ENCODE measurements around the gene SLC3A2.

SLC3A2 gene

GRCh38 chr11:62912268-62912667 is 31.6 kb downstream of the SLC3A2 start:
- DNase-seq, result no peak

DNA sequence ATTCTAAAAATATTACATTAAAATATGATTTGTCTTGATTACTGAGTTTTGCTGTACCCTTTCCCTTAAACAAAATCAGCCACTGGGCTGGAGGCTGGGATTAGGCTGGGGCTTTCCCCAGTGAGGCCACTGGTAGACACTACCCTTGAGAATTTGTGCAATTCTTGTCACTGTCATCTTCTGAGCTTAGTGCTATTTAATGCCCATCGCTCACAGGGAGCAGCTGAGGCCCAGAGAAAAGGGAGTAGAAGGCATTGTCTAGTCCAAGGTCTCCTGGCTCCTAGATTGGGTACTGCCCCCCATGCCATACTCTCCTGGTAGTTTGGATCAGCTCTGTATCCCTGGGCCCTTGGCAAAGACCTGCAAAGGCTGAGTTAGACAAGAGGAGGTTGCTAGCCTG is 33.7 kb downstream of the SLC3A2 start:
- DNase-seq, result no peak

DNA sequence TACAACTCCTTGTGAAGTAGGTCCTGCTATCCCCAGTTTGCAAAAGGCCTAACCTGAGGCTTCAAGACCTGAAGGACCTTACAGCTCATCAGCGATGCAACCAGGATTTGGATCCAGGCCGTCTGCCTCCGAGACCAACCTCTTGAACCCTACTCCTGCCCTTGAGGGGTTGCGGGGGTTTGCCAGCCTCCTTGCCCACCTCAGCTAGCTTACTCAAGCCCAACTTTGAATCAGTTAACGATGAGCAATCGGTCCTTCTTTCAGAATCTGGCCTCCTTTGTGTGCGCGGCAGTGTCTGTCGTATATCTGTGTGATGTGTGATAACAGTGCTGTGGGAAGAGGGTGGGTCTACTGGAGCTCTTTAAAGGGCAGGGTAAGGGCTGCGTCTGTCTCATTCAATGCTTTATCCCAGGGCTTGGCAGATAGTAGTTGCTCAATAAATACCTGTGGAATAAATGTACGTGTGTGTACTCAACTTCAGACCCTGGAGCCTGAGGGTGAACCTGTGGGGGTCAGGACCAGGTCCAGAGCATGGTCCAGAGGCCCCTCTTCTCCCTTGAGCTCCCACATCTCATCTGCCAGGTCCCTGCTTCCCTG is 37.3 kb downstream of the SLC3A2 start:
- DNase-seq, result no peak

- DNase-seq, result no peak
Measured at GRCh38 chr11:62918531-62918930, 37.8 kb downstream of the SLC3A2 start.

- no peak for DNase-seq
Measured at GRCh38 chr11:62919476-62919875, 38.8 kb downstream of the SLC3A2 start.

- DNase-seq, result no peak
Measured at GRCh38 chr11:62919898-62920640, 39.4 kb downstream of the SLC3A2 start.

- DNase-seq, result no peak
Measured at GRCh38 chr11:62921201-62921572, 40.5 kb downstream of the SLC3A2 start, which contains the start of gene CHRM1. Gene CHRM1 (minus strand): TSS chr11:62921363. CDS start chr11:62911100, 10,263 bp downstream.

DNA sequence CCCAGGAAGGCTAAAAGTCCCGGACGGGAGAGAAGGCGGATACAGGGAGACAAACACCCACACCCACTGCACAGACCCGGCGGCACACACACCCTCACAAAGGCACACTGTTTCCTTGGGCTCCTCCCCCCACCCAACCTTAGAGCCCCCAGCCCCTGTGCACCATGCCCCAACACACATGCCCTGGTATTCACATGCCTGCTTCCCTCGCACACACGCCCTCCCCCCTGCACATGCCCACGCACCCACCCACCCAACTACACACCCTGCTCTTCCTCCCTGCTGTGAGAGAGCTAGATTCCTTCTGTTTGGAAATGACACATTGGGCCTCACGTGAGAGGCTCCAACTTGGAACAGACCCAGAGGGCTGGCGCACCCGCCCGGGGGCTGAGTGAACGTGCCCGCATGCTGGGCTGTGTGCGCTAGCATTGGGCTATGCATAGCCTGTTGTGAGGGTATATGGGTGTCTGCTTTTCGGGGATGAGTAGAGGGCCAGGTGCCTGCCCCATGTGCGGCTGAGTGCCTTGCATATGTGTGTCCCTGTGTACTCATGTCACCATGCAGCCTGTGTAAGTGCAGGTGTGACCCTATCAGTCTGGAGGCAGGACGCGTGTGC is 41.0 kb downstream of the SLC3A2 start:
- no peak for DNase-seq

- DNase-seq, result no peak
Measured at GRCh38 chr11:62922189-62922589, 41.5 kb downstream of the SLC3A2 start.

DNA sequence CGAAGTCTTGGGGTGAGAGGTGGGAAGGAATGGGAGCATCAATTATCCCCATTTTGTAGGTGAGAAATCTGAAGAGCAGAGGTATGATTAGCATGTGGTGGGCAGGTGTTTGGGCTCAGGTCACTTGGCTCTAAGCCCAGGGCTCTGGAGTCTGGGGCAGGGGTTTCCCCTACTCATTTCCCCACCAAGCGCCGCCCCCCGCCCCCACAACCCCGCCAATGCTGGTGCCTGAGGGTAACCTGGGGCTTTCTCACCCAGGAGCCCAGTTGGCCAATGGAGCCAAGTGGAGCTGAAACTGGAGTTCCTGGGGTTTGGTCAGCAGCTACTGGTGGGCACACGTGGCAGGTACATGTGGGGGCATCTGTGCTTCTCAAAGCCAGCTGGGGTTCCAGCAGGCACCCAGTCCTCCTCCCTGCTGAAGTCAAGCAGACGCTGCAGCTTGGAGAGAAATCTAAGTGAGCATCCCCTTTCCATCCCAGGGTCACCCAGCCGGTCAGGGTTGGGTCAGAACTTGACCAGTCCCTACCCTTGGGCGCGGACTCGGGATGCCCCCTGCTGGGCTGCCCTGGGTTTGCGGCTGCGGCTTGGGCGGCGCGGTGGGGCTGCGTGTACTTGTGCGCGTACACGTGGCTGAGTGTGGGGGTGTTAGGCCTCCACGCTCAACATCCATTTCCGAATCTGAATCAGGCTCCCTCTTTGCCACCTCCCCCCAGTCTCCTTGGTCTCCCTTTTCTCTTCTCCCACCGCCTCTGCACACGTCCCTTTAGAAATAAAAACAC is 42.1 kb downstream of the SLC3A2 start:
- peak; percentile 30 for DNase-seq

- no peak for DNase-seq
Measured at GRCh38 chr11:62923601-62924411, 43.1 kb downstream of the SLC3A2 start.

DNA sequence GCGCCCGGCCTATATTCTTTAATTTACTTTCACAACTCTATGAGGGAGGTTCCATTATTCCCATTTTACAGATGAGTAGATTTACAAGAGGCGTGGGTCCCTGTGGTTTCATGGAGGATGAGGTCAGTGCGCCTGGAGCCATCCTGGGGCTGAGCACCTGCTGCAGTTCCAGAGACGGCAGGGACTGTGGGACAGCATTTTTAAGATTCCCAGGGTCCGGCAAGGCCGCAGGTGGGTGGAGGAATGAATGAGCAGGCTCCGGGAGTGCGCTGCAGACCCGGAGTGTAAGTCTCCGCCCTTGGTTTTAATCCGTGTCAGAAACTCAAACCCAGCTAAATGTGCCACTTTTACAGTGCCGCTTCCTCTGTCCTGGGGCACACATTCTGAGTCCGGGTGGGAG is 44.6 kb downstream of the SLC3A2 start:
- no peak for DNase-seq

DNA sequence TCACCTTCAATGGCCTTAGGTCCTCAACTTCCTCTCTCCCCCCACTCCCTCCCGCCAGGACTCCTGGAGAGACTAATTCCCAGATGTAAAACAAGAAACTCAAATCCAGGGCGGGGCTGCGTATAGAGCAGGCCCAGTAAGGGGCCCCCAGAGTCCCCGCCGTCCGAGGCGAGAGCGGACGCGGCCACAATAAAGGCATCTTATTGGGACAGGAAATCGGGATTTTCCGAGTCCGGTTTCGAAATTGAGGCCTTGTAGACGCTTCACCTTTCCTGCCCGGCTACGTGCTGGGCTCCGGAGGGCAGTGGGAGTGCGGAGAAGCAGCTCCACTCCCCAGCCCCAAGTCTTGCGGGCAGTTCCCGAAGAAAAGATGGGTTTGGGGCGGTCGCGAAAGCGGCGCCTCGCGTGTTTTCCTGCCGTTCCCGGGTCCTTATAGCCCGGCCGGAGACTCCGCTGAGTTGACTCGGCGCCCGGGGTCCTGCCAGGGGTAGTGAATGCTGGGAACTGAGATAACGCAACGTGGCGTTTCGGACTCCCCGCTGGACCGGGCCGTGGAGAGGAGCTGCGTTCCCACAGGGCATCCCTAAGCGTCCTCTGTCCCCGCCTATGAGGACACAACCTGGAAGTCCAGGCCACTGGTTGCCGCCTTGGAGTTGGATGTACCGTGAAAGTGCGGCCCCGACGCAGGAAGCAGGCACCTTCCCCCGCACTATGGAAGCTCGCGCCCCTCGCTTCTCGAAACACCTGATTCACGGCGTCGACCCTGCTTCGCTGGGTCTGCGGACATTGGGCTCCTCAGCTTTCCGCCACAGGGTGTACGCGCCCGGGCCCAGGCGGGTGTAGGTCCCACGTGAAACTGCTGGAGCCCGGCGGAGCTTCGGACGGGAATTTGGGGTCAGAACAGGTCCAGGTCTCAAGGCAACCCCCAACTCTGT is 45.3 kb downstream of the SLC3A2 start:
- no peak for DNase-seq

DNA sequence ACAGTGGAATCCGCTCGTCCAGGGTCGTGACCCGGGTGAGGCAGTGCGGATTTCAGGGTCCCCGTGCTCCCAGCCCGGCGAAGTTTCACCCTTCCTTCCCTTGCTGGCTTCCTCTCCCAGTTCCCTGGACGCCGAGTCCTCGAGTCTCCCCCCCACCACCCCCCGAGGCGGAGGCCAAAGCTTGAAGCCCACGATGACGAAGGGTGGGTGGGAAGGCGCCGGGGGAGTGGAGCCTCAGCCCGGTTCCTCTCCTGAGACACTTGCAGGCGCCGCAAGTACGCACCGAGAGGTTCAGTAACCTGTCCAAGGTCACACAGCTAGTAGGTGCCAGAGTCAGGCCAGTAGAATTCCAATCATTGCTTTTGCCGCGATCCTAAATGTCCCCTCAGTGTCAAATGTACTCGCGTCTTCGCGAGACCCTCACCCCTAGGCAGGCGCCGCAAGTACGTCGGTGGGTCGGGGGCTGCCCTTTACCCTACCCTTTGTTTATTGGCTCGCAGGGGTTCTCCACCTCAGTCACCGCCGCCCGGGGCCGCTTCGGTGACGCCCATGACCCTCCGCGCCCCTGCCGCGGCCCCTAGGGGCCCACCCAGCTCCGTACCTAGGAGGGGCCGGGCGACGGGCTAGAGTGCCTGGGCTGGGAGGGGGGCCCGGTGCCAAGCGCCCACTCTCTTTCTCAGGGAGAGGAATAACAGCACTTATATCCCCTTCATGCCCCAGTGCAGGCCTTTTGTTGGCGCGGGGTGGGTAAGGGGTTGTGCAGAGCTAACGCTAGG is 46.2 kb downstream of the SLC3A2 start:
- no peak for DNase-seq

DNA sequence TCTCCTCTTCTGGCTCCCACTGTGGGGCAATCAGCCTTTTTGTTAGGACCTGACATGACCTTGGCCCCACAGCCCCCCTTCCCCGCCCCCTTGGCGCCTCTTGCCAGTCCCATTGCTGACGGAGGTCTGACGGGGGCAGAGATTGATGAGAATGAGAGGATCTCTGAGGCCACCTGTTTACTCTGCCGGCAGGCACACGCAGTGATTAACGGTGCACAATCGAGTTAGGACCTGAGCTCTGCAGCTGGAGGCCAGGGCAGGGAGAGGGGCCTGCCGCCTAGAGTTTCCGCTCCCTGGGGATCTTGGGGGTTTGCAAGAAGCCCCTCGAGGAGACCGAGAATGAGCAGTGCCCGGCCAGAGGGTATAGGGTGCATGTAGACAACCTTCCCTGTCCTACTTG is 47.3 kb downstream of the SLC3A2 start:
- no peak for DNase-seq

- DNase-seq, result no peak
Measured at GRCh38 chr11:62930157-62930556, 49.5 kb downstream of the SLC3A2 start.

GRCh38 chr11:62930666-62931065 is 50.0 kb downstream of the SLC3A2 start:
- no peak for DNase-seq

- no peak for DNase-seq
Measured at GRCh38 chr11:62931499-62932278, 51.0 kb downstream of the SLC3A2 start.

DNA sequence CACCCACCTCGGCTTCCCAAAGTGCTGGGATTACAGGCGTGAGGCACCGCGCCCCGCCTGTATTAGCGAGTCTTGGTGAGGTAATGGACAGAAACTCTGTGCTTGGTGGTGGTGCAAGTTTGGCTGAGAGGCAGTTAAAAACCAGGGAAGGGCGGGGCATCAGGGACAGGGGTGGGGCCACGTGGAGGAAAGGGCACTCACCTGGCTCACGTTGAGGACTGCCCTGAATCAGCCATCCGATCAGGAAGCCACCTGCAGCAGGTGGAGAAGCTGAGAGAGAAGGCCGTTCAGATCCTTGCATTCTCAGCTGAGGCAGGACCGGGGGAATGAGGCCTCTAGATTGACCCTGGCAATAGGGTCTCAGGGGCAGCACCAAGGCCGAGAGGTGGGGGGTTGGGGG is 52.6 kb downstream of the SLC3A2 start:
- DNase-seq, result no peak

Data from stimulated activated CD4-positive, alpha-beta T cell treated with anti-CD3 and anti-CD28 coated beads, Interleukin-12 subunit alpha, Interleukin-12 subunit beta, amount 100 ng/mL, for 4 hours (primary cell).